ENCODE data around the gene CTDNEP1.

GRCh38 chr17:7256766-7257456, 5.4 kb upstream of the CTDNEP1 start:
- TF ChIP-seq, protein P1, sequence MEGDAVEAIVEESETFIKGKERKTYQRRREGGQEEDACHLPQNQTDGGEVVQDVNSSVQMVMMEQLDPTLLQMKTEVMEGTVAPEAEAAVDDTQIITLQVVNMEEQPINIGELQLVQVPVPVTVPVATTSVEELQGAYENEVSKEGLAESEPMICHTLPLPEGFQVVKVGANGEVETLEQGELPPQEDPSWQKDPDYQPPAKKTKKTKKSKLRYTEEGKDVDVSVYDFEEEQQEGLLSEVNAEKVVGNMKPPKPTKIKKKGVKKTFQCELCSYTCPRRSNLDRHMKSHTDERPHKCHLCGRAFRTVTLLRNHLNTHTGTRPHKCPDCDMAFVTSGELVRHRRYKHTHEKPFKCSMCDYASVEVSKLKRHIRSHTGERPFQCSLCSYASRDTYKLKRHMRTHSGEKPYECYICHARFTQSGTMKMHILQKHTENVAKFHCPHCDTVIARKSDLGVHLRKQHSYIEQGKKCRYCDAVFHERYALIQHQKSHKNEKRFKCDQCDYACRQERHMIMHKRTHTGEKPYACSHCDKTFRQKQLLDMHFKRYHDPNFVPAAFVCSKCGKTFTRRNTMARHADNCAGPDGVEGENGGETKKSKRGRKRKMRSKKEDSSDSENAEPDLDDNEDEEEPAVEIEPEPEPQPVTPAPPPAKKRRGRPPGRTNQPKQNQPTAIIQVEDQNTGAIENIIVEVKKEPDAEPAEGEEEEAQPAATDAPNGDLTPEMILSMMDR (optimal IDR thresholded peaks at IDR 0.05 in 1 of 3, IDR thresholded peaks at IDR 0.05 in 1 of 3, conservative IDR thresholded peaks at IDR 0.05 in 1 of 3; ENCODE audit: extremely low read depth in 1 of 3, insufficient read depth in 2 of 3, low read length in 3 of 3): no peak
- no peak for TF ChIP-seq EZH2 (IDR thresholded peaks at IDR 0.05; ENCODE audit: low read length)

Data from keratinocyte (primary cell).